Hepatocyte (in vitro differentiated cells): ENCODE data around the gene TMPRSS9. TPM values are rescaled to one million over a fixed set of nuclear protein-coding genes. Genes with fewer than 3 reads are reported as not detected.
"Not testable (repeated sequence)": the region's sequence is repeated elsewhere in the genome, so short reads cannot be mapped to it uniquely, and the experiment has no call there.

Source experiments
- DNase-seq: peaks from one replicate; pipeline ENCODE4 v3.0.0-alpha.2; 2016; ENCODE audit warnings: low spot score
- H2AFZ ChIP-seq: fragments of 200-600 bp; sonication (generic); 2 replicates; pipeline ENCODE4 v1.6.0; 2016; ENCODE audit warnings: antibody characterized with exemption, mild to moderate bottlenecking
- H3K27ac ChIP-seq: fragments of 200-600 bp; sonication (generic); 2 replicates; pipeline ENCODE4 v1.5.1; 2016; ENCODE audit warnings: mild to moderate bottlenecking
- H3K27me3 ChIP-seq: fragments of 200-600 bp; sonication (generic); 2 replicates; pipeline ENCODE4 v1.6.1; 2016
- H3K36me3 ChIP-seq: fragments of 200-600 bp; sonication (generic); replicated peaks from 2 replicates; pipeline ENCODE4 v1.5.1; 2016; ENCODE audit warnings: low read depth; ENCODE audit not compliant: insufficient read depth
- H3K4me1 ChIP-seq: fragments of 200-600 bp; sonication (generic); 2 replicates; pipeline ENCODE4 v1.5.1; 2016; ENCODE audit warnings: mild to moderate bottlenecking, moderate library complexity; ENCODE audit not compliant: insufficient read depth
- H3K4me2 ChIP-seq: fragments of 200-600 bp; sonication (generic); 2 replicates; pipeline ENCODE4 v1.6.0; 2016
- H3K4me3 ChIP-seq: fragments of 200-600 bp; sonication (generic); 2 replicates; pipeline ENCODE4 v1.5.1; 2016; ENCODE audit warnings: mild to moderate bottlenecking
- H3K79me2 ChIP-seq: fragments of 200-600 bp; sonication (generic); 2 replicates; pipeline ENCODE4 v1.6.0; 2017; ENCODE audit warnings: mild to moderate bottlenecking
- H3K9me2 ChIP-seq: fragments of 200-600 bp; sonication (generic); replicated peaks from 2 replicates; pipeline ENCODE4 v1.6.0; 2017; ENCODE audit warnings: mild to moderate bottlenecking; ENCODE audit not compliant: insufficient read depth
- H3K9me3 ChIP-seq: fragments of 200-600 bp; sonication (generic); 2 replicates; pipeline ENCODE4 v1.5.1; 2016; ENCODE audit warnings: low read depth, mild to moderate bottlenecking
- H4K20me1 ChIP-seq: fragments of 200-600 bp; sonication (generic); 2 replicates; pipeline ENCODE4 v1.6.0; 2016; ENCODE audit warnings: mild to moderate bottlenecking; ENCODE audit not compliant: insufficient read depth, poor library complexity, severe bottlenecking
- EZH2 ChIP-seq: fragments of 200-600 bp; sonication (generic); IDR thresholded peaks from 2 replicates; pipeline ENCODE4 v1.6.1; 2016; ENCODE audit warnings: antibody characterized with exemption, mild to moderate bottlenecking, borderline replicate concordance
- EZH2phosphoT487 ChIP-seq: fragments of 200-600 bp; sonication (generic); IDR thresholded peaks from one replicate; pipeline ENCODE4 v1.6.1; 2018; ENCODE audit warnings: antibody characterized with exemption, mild to moderate bottlenecking, low read depth, moderate library complexity; ENCODE audit not compliant: unreplicated experiment, severe bottlenecking
- WGBS: methylation state at CpG from one replicate; pipeline ENCODE4 v1.1.6; 2016; ENCODE audit warnings: low lambda C conversion rate; ENCODE audit errors: missing lambda C conversion rate; 5-methylcytosine and 5-hydroxymethylcytosine counted together
- polyA plus RNA-seq: library from polyadenylated mRNA; unstranded; fragments of >200 nt; fragmentation: Nextera tagmentation; extraction: Ambion mirVana; gene quantifications from 2 replicates; pipeline ENCODE4 v1.2.1, GENCODE V29; 2016
- total RNA-seq: library from RNA; depleted of rRNA; stranded (reverse); fragments of >200 nt; gene quantifications from 2 replicates; pipeline ENCODE4 v1.2.3, GENCODE V29; 2014
- TF ChIP-seq, protein P1 (sequence below): fragments of 200-600 bp; sonication (generic); IDR thresholded peaks from 2 replicates; pipeline ENCODE4 v1.5.1; 2016; ENCODE audit warnings: antibody characterized with exemption, mild to moderate bottlenecking; ENCODE audit not compliant: poor library complexity

Gene TMPRSS9
- total and polyA plus RNA-seq, 2 experiments from 2014 or later: 0.23 TPM; not detected in 1

DNA sequence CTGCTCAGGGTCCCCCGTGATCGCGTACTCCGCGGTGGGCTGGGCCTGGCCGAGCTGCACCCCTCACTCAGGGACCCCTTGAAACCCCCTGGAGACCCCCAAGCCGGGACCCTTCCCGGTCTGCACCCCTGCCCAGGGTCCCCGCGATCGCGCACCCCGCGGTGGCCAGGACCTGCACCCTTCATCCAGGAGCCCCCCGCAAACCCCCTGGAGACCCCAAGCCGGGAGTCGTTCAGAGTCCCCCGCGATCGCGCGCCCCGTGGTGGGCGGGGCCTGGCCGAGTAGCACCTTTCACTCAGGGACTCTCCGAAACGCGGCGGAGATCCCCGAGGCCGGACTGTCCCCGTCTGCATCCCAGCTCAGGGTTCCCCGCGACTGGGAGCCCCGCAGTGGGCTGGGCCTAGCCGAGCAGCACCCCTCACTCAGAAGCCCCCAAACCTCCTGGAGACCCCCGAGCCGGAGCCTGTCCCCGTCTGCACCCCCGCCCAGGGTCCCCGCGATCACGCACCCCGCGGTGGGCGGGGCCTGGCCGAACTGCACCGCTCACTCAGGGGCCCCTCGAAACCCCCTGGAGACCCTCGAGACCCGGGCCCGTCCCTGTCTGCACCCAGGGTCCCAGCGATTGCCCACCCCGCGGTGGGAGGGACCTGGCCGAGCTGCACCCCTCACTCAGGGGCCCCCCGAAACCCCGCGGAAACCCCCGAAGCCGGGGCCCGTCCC lies 95.9 kb downstream of the TMPRSS9 start:
- H3K4me1 ChIP-seq: no peaks in the 10 kb centered on the region
- DNase-seq: peak; percentile 57
- peaks cover 56% of the 10 kb centered on the region for H3K79me2 ChIP-seq
- no peaks in the 10 kb centered on the region for H3K9me3 ChIP-seq
- H2AFZ ChIP-seq: peak overlapping the region; percentile 76
- H4K20me1 ChIP-seq: peaks cover 5% of the 10 kb centered on the region
- H3K27ac ChIP-seq: peak overlapping the region; percentile 60
- WGBS: 0% methylated on average over 28 of the region's 62 CpGs
- H3K4me3 ChIP-seq: peak overlapping the region; percentile 95
- peak overlapping the region; percentile 98 for H3K4me2 ChIP-seq
- no peaks in the 10 kb centered on the region for H3K27me3 ChIP-seq
- no peaks in the 10 kb centered on the region for H3K36me3 ChIP-seq
- TF ChIP-seq, protein P1, sequence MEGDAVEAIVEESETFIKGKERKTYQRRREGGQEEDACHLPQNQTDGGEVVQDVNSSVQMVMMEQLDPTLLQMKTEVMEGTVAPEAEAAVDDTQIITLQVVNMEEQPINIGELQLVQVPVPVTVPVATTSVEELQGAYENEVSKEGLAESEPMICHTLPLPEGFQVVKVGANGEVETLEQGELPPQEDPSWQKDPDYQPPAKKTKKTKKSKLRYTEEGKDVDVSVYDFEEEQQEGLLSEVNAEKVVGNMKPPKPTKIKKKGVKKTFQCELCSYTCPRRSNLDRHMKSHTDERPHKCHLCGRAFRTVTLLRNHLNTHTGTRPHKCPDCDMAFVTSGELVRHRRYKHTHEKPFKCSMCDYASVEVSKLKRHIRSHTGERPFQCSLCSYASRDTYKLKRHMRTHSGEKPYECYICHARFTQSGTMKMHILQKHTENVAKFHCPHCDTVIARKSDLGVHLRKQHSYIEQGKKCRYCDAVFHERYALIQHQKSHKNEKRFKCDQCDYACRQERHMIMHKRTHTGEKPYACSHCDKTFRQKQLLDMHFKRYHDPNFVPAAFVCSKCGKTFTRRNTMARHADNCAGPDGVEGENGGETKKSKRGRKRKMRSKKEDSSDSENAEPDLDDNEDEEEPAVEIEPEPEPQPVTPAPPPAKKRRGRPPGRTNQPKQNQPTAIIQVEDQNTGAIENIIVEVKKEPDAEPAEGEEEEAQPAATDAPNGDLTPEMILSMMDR: no peak
- TF ChIP-seq EZH2phosphoT487: no peak
- no peak for TF ChIP-seq EZH2
- H3K9me2 ChIP-seq: no peaks in the 10 kb centered on the region

DNA sequence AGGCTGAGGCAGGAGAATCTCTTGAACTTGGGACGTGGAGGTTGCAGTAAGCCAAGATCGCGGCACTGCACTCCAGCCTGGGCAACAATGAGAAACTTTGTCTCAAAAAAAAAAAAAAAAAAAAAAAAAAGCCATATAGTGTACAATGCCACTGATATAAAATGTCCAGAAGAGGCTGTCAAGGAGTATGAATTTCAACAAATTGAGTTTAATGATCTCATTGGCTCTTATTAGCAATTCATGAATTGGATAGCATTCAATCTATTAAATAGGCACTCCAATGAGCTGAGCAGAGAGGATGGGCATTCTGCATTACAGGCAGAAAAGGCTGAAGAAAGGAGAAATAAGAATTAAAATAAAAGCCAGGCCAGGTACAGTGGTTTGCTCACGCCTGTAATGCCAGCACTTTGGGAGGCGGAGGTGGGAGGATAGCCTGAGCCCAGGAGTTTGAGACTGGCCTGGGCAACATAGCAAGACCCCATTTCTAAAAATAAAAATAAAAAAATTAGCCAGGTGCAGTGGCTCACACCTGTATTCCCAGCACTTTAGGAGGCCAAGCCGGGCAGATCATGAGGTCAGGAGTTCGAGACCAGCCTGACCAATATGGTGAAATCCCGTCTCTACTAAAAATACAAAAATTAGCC lies 97.5 kb downstream of the TMPRSS9 start:
- peak overlapping the region; percentile 86 for H3K4me2 ChIP-seq

DNA sequence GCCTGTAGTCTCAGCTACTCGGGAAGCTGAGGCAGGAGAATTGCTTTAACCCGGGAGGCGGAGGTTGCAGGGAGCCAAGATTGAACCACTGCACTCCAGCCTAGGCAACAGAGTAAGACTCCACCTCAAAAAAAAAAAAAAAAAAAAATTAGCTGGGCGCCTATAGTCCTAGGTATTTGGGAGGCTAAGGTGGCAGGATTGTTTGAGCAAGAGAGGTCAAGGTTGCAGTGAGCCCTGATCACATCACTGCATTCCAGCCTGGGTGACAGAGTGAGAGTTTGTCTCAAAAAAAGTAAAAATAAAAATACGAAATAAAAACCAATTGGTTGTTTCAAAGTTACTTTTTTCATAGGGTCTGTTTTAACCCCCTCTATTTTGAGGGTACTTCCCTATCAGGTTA lies 98.0 kb downstream of the TMPRSS9 start:
- TF ChIP-seq EZH2phosphoT487: no peak
- TF ChIP-seq, protein P1: no peak
- no peak for TF ChIP-seq EZH2
- Histone ChIP-seq H3K4me1 (no peaks in the 10 kb centered on the region), H3K36me3 (no peaks in the 10 kb centered on the region), H3K9me3 (no peaks in the 10 kb centered on the region), H4K20me1 (peaks cover 5% of the 10 kb centered on the region), H3K27ac (no peak overlapping the region), H2AFZ (no peak overlapping the region), H3K4me3 (no peak overlapping the region), H3K9me2 (no peaks in the 10 kb centered on the region), H3K4me2 (no peak overlapping the region), H3K27me3 (no peaks in the 10 kb centered on the region), H3K79me2 (peaks cover 38% of the 10 kb centered on the region)
- DNase-seq: no peak
- 76% methylated on average over 4 of the region's 5 CpGs for WGBS

More for the DNA sequence above, 97.5 kb downstream of the TMPRSS9 start:
- DNase-seq: no peak
- H3K27ac ChIP-seq: peak overlapping the region; percentile 84
- peaks cover 5% of the 10 kb centered on the region for H4K20me1 ChIP-seq
- no peaks in the 10 kb centered on the region for H3K9me3 ChIP-seq
- TF ChIP-seq, protein P1: no peak
- TF ChIP-seq EZH2 (no peak), EZH2phosphoT487 (no peak)
- H3K4me1 ChIP-seq: no peaks in the 10 kb centered on the region
- H3K9me2 ChIP-seq: no peaks in the 10 kb centered on the region
- peaks cover 41% of the 10 kb centered on the region for H3K79me2 ChIP-seq
- H2AFZ ChIP-seq: peak overlapping the region; percentile 92
- no peaks in the 10 kb centered on the region for H3K36me3 ChIP-seq
- 91% methylated on average over 8 of the region's 8 CpGs for WGBS
- H3K27me3 ChIP-seq: no peaks in the 10 kb centered on the region
- peak overlapping the region; percentile 30 for H3K4me3 ChIP-seq

DNA sequence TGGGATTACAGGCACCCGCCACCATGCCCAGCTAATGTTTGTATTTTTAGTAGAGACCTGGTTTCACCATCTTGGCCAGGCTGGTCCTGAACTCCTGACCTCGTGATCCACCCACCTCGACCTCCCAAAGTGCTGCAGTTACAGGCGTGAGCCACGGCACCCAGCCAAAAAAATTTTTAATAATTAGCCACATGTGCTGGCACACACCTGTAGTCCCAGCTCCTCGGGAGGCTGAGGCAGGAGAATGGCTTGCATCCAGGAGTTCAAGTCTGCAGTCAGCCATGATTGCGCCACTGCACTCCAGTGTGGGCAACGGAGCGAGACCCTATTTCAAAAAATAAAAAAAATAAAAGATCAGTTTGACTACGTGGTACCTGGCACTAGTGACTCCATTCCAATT lies 98.7 kb downstream of the TMPRSS9 start:
- DNase-seq, H4K20me1 ChIP-seq, H3K27ac ChIP-seq, H3K4me3 ChIP-seq, H3K4me2 ChIP-seq, H2AFZ ChIP-seq, H3K9me2 ChIP-seq, H3K9me3 ChIP-seq, H3K4me1 ChIP-seq, H3K36me3 ChIP-seq, H3K27me3 ChIP-seq: not testable (repeated sequence)
- peaks cover 30% of the 10 kb centered on the region for H3K79me2 ChIP-seq
- 87% methylated on average over 10 of the region's 10 CpGs for WGBS
